CD4-positive, alpha-beta T cell (primary cell): ENCODE results near the gene ATP4B. TPM values are rescaled to one million over a fixed set of nuclear protein-coding genes. Genes with fewer than 3 reads are reported as not detected.

Experiments used
- ATAC-seq: fragments of 200-7000 bp; cut with Tn5 transposase; one replicate; pipeline ENCODE4 v1.10.0; 2022; ENCODE audit warnings: mild to moderate bottlenecking; ENCODE audit not compliant: poor library complexity
- CTCF ChIA-PET: fragments of 350-600 bp; sonication (Branson Sonifier 250); formaldehyde crosslinking; loops from one replicate; lab custom pipeline; 2021; ENCODE audit warnings: antibody characterized with exemption, inconsistent platforms; lab: Charles Lee
- POLR2A ChIA-PET: fragments of 350-600 bp; sonication (Branson Sonifier 250); formaldehyde crosslinking; loops from one replicate; lab custom pipeline; 2021; ENCODE audit warnings: antibody characterized with exemption, inconsistent platforms; lab: Charles Lee
- DNase-seq, 14 experiments: peaks; one replicate each; pipeline ENCODE4 v3.0.0-alpha.2; 2013 to 2020; ENCODE audit warnings: mixed read lengths in 2 of 14
- H3K27ac ChIP-seq, 2 donors: one replicate each; pipeline versions ENCODE4 v1.5.1 to v1.7.0; 2013; ENCODE audit warnings: low read length in 2 of 2, low read depth in 1 of 2, mild to moderate bottlenecking in 1 of 2
- H3K27me3 ChIP-seq, 2 experiments: 1 replicate in 1 of 2; 2 replicates in 1 of 2; pipeline versions ENCODE4 v1.6.1 to v1.7.0; 2013; ENCODE audit warnings: low read length in 2 of 2, control low read depth in 1 of 2, mild to moderate bottlenecking in 1 of 2, moderate library complexity in 1 of 2; ENCODE audit not compliant: insufficient read depth in 2 of 2, control insufficient read depth in 1 of 2
- H3K36me3 ChIP-seq: one replicate; pipeline ENCODE4 v1.6.1; 2013; ENCODE audit warnings: low read length, control low read depth; ENCODE audit not compliant: insufficient read depth
- H3K4me1 ChIP-seq: one replicate; pipeline ENCODE4 v1.6.1; 2013; ENCODE audit warnings: low read length, control low read depth; ENCODE audit not compliant: insufficient read depth
- H3K4me3 ChIP-seq: one replicate; pipeline ENCODE4 v1.5.1; 2013; ENCODE audit warnings: mild to moderate bottlenecking, low read length, moderate library complexity
- H3K9me3 ChIP-seq, 2 experiments: 1 replicate in 1 of 2; 2 replicates in 1 of 2; pipeline versions ENCODE4 v1.6.1 to v1.7.0; 2013; ENCODE audit warnings: low read length in 2 of 2, mild to moderate bottlenecking in 2 of 2, control low read depth in 1 of 2, moderate library complexity in 1 of 2; ENCODE audit not compliant: control insufficient read depth in 1 of 2, insufficient read depth in 1 of 2
- H3K27ac Mint-ChIP-seq: one replicate; pipeline ENCODE4 v1.8.0; 2020; ENCODE audit warnings: mixed read lengths
- H3K27me3 Mint-ChIP-seq: one replicate; pipeline ENCODE4 v1.8.0; 2021; ENCODE audit warnings: mixed read lengths
- H3K36me3 Mint-ChIP-seq: one replicate; pipeline ENCODE4 v1.8.0; 2021; ENCODE audit warnings: low read depth, mixed read lengths
- H3K4me1 Mint-ChIP-seq: one replicate; pipeline ENCODE4 v1.8.0; 2021; ENCODE audit warnings: low read depth, mixed read lengths
- H3K4me3 Mint-ChIP-seq: one replicate; pipeline ENCODE4 v1.8.0; 2020; ENCODE audit warnings: mild to moderate bottlenecking, mixed read lengths
- H3K9me3 Mint-ChIP-seq: one replicate; pipeline ENCODE4 v1.8.0; 2020; ENCODE audit warnings: mixed read lengths
- CTCF ChIP-seq: fragments of 200-600 bp; IDR thresholded peaks from one replicate; pipeline ENCODE4 v1.8.0; 2022; ENCODE audit warnings: antibody characterized with exemption, mild to moderate bottlenecking
- intact Hi-C, 2 experiments: fragments of 100-400 bp; cut with DNase I in 1 of 2; cut with micrococcal nuclease in 1 of 2; formaldehyde crosslinking; loops; one replicate each; pipeline versions ENCODE4 v1.15.1 to v1.9.0; 2023 to 2025; cut with DNase I, micrococcal nuclease
- polyA plus RNA-seq, 2 donors: library from polyadenylated mRNA; unstranded; fragments of 120-200 nt; gene quantifications; one replicate each; pipeline ENCODE4 v1.2.1, GENCODE V29; 2013
- total RNA-seq, 174 experiments: library from RNA in 2 of 174; stranded (reverse) in 2 of 174; gene quantifications; one replicate each; pipeline ENCODE4 v1.2.3 and lab custom pipeline; 2021 to 2026

Gene ATP4B
- not detected for total RNA-seq
- polyA plus RNA-seq (2013, experiment 1 of 2): not detected
- polyA plus RNA-seq (2013, experiment 2 of 2): not detected
- 0 to 0.18 (median 0) reads per million in 172 experiments for total RNA-seq (lab: John Stamatoyannopoulos, UW)

- Mint-ChIP-seq H3K27ac (no peak within 1 kb of the TSS), H3K27me3 (no peaks in the 10 kb centered on the region), H3K4me1 (no peaks in the 10 kb centered on the region), H3K36me3 (no peaks in the 10 kb centered on the region), H3K9me3 (peaks cover 11% of the 10 kb centered on the region), H3K4me3 (no peak within 1 kb of the TSS)
- Histone ChIP-seq H3K36me3 (no peaks in the 10 kb centered on the region), H3K4me1 (peaks cover 5% of the 10 kb centered on the region), H3K4me3 (no peak within 1 kb of the TSS), H3K27me3 (no peaks in the 10 kb centered on the region), H3K27ac (no peak within 1 kb of the TSS), H3K9me3 (peaks cover under 1 to 7% of the 10 kb centered on the region in 2 experiments)
- no peak for TF ChIP-seq CTCF
- ATAC-seq: no peak
- ChIA-PET CTCF (no interaction called here), POLR2A (no interaction called here)
- DNase-seq: peak in 1 of 14 experiments; percentile 25
- intact Hi-C loops: no loop called here
These were observed at the start of gene ATP4B for GRCh38 chr13:113657851-113658741. Gene ATP4B (minus strand): TSS chr13:113658198. CDS start chr13:113658144, 54 bp downstream.

- Histone ChIP-seq H3K36me3 (no peaks in the 10 kb centered on the region), H3K4me3 (no peak overlapping the region), H3K4me1 (no peaks in the 10 kb centered on the region), H3K27ac (no peak overlapping the region), H3K27me3 (no peaks in the 10 kb centered on the region), H3K9me3 (peaks cover 0 to 5% of the 10 kb centered on the region in 2 experiments)
- ATAC-seq (no peak), DNase-seq (peak in 1 of 14 experiments; percentile 12)
- CTCF ChIA-PET: interaction anchor here (1.2 kb wide), 1 partner anchor 52 kb away, joined by 3 read pairs; no protein-coding TSS in a partner anchor
- no peaks in the 10 kb centered on the region for H3K36me3 Mint-ChIP-seq
- peak overlapping the region; percentile 43 for H3K27ac Mint-ChIP-seq
- H3K4me1 Mint-ChIP-seq: peaks cover 10% of the 10 kb centered on the region
- no peaks in the 10 kb centered on the region for H3K9me3 Mint-ChIP-seq
- POLR2A ChIA-PET: no interaction called here
- H3K4me3 Mint-ChIP-seq: peak overlapping the region; percentile 6
- intact Hi-C loops: no loop called here
- TF ChIP-seq CTCF: no peak
- H3K27me3 Mint-ChIP-seq: no peaks in the 10 kb centered on the region
These were observed 14.1 kb upstream of the ATP4B start for GRCh38 chr13:113672002-113672651.

- TF ChIP-seq CTCF: no peak
- DNase-seq (peak in 2 of 14 experiments; percentile 19 to 29), ATAC-seq (no peak)
- Histone ChIP-seq H3K9me3 (peaks cover 0 to 10% of the 10 kb centered on the region in 2 experiments), H3K27me3 (no peaks in the 10 kb centered on the region), H3K4me1 (no peaks in the 10 kb centered on the region), H3K36me3 (no peaks in the 10 kb centered on the region), H3K27ac (no peak overlapping the region), H3K4me3 (no peak overlapping the region)
- Mint-ChIP-seq H3K36me3 (no peaks in the 10 kb centered on the region), H3K4me3 (no peak overlapping the region), H3K27ac (no peak overlapping the region), H3K9me3 (no peaks in the 10 kb centered on the region), H3K4me1 (peaks cover 10% of the 10 kb centered on the region), H3K27me3 (no peaks in the 10 kb centered on the region)
- intact Hi-C loops: no loop called here
- ChIA-PET CTCF (interaction anchor here (1.2 kb wide), 1 partner anchor 53 kb away, joined by 3 read pairs; no protein-coding TSS in a partner anchor), POLR2A (no interaction called here)
These were observed 13.3 kb upstream of the ATP4B start for GRCh38 chr13:113671066-113672001.
